GM19395 (cell line): ENCODE results near the gene DPYD.
A peak's percentile ranks its signal among the peaks of the same experiment; 100 is the strongest.
"Not testable (repeated sequence)": the region's sequence is repeated elsewhere in the genome, so short reads cannot be mapped to it uniquely, and the experiment has no call there.

Experiments
- ATAC-seq: cut with Tn5 transposase; IDR thresholded peaks from one replicate; pipeline ENCODE4 v1.9.1; 2021; ENCODE audit warnings: mild to moderate bottlenecking, moderate library complexity; ENCODE audit not compliant: unreplicated experiment

Gene DPYD

DNA sequence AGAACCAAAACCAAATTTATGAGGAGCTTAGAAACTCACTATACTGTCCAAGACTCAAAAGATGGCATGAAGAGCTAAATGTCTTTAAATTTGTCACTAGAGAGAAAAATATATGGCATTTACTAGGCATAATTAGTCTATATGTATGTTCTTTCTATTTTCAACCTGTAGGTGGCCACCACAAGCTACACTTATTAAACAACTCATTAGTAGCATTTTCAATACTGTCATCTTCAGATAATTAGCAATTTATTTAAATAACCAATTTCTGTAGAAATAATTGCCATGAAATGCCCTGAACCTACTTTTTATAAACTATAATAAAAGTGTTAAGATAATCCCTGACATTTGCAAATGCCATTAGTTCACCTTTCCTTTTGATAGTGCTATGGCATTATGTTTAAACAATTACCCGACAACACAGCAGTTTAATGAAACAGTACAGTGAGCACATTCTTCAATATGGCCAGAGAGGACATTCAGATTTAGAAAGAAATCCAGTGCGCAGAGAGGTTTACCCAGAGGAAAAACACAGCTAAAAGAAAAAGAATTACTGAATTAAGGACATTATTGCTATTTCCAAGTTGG is 676.8 kb downstream of the DPYD start:
- no peak for ATAC-seq

DNA sequence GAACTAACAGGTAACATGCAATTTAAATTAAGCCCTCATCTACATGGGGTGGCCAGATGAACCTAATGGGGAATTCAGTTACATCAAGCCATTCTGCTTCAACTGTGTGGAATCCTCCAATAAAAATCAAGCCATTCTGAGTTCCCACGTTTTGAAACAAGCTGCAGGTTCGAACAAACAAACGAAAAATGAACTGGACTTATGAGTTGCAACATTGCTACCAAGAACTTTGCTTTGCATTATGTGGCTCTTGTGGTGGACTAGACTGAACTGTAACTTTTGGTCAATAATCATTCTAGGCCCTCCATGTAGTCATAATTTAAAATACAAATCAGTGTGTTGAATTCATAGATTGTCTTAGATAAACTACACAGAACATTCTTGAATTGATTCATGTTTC is 682.0 kb downstream of the DPYD start:
- ATAC-seq, result no peak

DNA sequence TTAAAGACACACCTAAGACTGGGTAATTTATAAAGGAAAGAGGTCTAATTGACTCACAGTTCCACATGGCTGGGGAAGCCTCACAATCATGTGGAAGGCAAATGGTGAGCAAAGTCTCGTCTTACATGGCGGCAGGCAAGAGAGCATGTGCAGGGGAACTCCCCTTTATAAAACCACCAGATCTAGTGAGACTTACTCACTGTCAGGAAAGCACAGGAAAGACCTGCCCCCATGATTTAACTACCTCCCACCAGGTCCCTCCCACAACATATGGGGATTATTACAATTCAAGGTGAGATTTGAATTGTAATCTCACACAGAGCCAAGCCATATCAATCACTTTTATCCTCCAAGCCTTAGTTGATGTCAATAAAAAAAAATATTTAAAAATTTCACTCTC is 689.5 kb downstream of the DPYD start:
- not testable (repeated sequence) for ATAC-seq

DNA sequence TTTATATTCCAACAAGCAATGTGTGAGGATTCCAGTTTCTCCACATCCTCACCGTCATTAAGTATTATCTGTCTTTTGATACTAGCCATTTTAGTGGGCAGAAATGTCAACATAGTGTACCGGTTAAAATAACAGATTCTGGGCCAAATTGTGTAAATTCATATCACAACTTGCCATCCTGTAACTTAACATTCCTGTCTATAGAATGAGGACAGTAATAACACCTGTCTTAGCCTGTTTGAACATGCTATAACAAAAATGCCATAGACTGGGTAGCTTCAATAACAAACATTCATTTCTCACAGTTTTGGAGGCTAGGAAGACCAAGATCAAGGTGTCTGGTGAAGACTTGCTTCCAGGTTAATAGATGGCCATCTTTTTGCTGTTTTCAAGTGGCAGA is 708.2 kb downstream of the DPYD start:
- ATAC-seq, result no peak

DNA sequence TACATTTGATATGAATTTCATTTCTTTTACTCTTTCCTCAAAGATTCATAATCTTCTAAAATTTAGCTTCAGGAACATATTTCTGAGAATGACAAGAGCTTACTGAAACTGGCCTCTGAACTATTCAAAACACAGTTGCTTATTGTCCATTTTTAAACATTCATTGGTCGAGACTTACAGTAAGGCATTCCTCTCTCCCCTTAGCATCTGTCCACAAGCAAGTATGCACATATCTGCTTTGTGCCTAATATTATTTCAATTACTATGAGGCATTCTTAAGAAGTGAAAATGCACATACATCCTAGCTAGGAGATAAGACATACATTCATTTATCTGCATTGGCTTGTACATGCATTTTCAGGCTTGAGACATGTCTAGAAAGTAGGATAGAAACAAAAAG is 710.5 kb downstream of the DPYD start:
- no peak for ATAC-seq

DNA sequence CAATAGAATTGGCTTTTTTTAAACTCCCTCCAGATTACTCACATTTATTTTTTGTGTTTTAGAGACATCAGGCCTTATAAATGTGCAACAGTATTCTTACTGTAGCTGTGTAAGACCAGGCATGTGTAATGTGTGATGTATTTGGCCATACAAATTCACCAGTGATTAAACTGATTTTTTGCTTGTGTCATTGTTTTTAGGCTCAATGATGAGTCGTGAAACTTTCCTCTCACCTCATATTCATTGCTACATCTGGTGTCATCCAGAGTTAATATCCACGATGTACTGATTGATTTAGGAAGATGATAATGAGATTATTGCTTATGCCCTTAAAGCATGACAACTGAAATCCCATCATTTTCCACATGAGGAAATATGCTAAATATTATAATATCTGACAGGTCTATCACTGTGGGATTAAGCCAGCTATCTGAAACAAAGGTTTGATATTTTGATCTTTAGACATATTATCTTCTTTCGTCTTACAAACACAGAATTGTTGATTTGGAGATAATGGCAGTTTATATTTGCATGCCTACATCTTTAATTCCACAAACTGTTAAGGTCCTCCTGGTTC is 711.4 kb downstream of the DPYD start:
- no peak for ATAC-seq

DNA sequence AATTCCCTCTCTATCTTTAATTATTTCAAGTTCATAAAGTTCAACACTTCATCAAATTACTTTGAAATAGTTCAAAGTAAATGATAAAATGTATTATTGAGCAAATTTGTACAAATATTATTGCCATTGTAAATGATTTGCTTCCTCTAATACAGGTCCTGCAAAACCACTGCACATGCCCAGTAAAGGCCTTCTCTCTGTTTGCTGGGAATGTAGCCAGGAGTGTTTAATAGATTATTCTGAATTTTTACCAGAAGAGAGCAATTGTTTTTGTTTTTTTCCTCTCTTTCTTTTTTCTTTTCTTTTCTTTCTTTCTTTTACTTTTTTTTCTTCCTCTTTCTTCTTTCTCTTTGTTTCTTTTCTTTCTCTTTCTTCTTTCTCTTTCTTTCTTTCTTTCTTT is 713.0 kb downstream of the DPYD start:
- ATAC-seq, result no peak

DNA sequence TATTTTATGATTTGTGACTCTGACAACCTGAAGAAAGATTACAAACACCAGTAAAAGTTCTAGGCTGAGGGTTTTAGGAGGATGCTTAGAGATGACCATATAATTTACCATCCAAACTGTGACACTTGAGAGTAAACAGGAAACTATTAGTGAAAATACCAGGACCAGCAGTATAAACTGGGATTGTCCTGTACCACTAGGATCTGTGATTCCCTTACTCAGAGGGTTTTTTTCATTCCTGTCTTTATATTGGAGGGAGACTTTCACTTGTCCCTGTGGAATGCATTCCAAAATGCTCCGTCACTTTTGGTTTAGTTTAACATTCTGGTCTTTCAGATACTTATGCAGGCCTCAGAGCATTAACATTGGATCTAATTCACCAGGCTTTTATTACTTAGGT is 716.4 kb downstream of the DPYD start:
- ATAC-seq, result no peak

DNA sequence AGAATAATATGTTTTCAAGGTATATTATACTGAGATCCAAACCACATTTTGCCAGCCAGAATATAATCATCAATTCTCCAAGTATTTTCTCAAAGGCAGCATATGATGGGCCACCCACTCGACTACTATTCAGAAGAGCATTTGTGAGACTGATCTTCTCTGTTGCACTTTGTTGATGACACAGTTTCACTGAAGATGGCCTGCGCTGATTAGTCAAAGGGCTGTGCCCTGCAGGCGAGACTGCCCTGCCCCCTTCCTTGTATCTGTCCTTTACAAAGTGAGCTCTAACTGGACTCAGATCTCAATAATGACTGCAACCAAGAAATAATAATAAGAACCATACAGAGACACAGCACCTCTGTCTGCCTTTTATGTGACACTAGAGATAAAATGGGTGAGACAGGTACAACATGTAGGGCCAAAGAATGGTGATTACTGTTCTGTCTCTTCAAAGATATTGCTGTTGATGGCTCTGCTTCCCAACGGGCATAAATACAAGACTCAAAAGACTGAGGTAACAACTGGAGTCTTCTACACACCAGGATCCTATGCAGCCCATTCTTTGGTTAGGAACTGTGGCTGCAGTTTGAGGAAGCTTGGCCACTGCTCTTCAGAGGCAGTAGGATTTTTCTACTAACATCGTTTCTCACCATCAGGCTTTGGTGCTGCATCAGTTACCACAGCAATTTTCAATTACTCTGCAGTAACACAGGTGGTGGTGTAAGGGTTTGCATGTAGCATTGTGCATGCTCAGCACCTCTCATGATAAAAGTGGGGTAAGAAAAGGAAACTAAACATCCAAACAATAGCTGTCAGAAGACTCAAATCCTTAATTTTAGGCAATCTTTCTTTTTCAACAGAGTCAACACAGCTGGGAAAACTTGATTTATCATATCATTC is 718.1 kb downstream of the DPYD start:
- ATAC-seq, result no peak

DNA sequence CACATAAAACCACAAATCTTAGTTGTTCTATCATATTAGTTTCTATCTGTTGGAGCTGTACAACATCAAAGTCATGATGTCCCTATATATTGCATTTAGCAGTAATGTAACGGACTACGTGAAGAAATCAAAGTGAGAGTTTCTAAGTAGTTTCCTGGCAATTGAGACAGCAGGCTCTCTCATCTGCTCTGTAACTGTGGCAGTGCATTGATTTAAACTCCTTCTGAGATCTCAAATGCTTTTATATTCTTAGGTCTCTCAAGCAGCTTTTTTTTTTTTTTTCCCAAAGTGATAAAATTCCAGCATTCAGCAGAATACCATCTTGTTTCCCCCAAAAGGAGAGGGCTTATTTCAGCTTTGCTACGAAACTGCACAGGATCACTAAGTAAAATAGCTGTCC is 719.2 kb downstream of the DPYD start:
- ATAC-seq, result no peak

DNA sequence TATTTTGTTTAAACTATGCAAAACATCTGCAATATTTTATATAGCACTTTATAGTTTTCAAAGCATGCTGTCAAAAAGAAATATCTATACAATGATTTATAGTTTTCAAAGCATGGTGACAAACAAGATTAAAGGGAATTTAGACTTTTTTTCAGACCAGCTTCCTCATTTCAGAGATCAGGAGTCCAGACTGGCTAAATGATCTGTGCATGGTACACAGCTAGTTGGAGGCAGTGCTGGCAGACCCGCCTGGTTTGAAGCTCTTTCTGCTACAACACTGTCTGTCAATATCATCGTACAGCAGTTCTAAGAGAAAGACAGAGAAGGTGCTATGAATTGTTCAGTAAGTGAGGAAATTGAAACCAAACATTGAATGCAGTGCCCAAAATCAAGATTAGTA is 720.2 kb downstream of the DPYD start:
- no peak for ATAC-seq

DNA sequence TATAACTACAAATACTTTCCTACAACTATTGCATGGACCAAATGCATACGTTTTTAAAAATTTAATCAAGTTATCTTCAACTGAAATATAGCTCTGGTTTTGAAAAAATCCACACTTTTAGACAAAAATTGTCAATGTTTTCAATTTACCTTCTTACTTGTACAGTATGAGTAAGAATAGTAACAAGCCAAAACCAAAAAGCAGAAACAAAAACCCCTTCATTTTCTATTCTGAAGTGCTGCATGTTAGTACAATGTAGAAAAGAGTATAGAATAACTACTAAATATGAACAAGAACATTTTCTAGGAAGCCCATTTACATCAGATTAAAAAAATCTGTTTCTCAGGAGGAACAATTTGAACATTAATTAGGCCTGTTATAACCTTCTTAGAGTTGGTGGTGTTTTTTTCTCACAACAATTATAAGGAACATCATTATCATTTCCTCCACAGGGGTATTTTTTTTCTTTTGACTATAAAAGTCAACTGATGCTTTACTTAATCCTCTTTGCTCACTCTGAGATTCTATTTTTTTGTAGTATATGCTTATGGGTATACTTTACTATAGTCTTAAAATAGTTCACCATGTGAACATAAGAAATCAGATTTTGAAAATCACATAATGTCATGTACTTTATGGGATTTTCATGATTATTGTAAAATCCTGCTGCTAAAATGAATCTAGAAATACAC is 723.9 kb downstream of the DPYD start:
- ATAC-seq, result peak; percentile 69

DNA sequence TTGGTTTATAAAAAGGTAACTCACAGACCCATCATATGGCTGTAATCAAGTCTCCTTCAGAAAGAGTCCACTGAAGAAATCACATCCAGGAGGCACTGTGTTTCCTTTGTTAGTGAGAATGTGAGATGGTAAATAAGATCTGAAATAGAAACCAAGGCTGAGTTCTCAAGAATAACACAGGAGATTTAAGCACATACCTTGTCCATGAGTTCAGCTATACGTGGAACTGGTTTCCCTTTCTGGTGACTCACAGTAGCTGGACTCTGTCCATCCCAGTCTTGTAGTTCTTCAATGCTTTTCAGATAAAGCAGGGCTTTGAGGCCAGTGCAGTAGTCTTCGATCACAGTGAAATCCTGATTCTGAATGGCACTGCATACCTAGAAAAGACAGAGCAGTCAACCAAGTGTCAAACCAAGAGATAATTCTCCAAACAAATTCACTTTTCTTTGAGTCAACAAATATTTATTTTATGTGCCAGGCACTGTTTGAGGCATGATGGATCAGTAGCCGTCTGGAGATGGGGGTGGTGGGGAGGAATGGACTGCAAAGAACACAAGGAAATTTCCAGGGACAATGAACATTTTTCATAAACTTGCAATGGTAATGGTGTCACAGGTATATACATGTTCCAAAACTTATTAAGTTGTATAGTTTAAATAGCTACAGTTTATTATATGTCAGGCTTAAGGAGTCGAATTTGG is 727.8 kb downstream of the DPYD start:
- no peak for ATAC-seq

DNA sequence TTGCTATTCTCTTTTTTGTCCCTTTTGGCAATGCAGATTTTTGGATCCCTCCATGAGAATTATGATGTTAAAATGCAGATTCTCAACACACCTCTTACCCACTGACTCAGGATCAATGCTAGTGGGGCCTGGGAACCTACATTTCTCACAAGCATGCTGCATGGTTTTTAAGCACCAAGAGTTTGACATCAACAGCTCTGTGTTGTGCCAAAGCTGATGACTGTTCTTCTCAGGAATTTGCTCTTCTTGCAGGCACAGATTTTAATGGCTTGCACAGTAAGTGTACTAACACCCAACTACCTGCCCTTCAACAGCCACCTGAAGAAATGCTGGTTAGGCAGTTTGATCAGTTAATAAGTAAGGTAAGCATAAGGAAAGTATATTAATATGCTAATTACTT is 730.5 kb downstream of the DPYD start:
- no peak for ATAC-seq

DNA sequence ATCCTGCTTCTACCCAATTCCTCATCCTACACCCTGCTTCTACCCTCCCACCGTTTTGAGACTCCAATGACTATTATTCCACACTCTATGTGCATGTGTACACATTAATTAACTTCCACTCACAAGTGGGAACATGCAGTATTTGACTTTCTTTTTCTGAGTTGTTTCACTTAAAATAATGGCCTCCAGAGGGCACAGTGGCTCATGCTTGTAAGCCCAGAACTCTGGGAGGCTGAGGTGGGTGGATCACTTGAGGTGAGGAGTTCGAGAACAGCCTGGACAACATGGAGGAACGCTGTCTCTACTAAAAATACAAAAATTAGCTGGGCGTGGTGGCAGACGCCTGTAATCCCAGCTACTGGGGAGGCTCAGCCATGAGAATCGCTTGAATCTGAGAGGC is 734.5 kb downstream of the DPYD start:
- ATAC-seq, result no peak

DNA sequence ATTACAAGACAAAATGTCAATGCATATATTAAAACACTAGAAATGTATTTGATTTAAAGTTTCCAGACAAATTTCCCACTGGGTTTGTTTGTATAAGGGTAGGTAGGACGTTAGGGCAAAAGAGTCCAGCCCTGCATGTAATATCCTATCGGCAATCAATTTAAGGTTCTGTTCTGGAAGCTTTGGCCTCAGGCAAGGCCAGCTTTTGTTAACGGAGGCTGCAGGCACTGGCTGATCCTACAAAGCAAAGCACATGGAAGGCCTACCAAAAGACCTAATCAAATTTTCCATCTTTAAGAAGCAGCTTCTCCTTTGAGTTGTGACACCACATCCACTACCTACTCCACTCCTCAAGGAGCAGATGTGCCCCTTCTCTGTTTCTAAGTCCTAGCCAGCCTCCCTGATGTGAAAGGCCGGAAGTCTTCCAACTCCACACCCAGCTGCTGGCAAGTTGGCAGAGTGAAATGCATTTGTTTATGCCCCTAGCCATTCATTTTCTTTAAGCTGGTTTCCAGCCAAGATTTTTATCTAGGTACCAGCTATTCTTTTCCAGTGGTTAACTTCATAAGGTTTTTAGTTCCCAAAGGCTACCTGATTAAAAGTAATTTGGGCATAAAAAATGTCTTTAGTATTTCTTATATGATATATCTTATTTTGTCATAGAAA is 746.7 kb downstream of the DPYD start:
- ATAC-seq, result no peak

DNA sequence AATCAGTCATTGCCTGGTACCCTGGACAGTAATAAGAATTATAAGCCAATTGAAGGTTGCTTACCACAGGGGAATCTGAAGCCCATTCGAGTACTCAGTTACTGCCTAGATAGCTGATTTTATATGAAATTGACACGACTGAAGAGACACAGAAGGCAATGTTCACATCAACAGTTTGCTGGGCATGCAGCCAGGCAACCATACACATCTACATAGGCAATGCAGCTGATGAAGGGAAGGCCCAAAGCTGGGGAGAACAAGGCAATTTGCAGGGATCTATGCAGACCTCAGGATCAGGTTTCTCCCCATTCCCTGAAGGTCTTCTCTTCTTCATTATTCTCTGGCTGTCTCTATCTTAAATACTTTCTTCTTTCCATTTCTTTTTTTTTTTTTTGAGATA is 750.5 kb downstream of the DPYD start:
- ATAC-seq, result no peak

DNA sequence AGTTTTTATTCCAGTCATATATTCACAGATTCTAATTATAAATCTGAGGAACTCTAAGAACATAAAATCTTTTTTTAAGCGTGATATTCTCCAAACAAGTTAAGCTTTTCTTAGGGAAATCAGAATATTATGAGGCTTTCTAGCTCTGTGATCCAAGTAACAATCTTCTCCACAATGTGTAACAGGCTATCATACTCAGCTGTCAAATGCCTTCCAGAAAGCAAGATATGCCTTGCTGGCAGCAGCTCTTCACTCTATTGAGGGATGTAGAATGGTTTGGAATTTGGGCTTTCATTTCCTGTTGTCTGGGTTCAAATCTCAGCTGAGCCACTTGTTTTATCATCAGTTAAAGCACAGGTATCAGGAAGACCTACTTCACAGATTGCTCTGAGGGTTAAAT is 752.8 kb downstream of the DPYD start:
- no peak for ATAC-seq

DNA sequence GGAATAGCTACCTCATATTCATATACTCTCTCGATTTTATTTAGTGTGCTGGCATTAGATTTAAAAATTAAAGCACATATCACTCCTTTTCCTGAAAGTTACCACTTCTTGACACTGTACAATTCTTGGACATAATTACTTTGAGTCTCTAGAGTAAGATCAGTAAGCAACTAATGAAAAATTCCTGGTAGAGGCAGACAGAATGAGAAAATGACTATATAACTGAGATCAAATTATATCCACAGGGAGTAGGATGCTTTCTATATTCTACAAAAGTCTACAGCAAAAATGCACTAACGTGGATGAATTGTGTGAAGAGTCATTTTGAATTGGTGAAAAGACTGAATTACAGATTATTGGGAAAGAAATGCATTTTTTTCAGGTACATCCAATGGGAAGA is 753.6 kb downstream of the DPYD start:
- no peak for ATAC-seq

DNA sequence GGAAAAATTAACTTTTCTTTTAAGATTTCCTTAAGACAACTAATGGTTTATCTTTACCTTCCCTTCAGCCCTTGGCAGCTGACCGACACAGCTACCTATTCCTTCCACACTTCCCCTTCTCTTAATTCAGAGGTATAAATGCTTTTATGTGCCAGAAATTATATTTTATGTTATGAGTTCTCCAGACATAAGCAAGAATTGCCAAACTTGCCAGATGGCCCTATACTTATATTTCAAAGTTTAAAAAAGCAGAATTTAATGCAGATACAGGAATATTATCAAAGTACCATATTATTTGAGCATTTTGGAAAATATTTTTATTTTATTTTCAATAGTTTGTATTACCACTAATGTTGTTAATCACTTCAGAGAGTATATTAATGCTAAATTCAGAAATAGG is 754.2 kb downstream of the DPYD start:
- no peak for ATAC-seq

DNA sequence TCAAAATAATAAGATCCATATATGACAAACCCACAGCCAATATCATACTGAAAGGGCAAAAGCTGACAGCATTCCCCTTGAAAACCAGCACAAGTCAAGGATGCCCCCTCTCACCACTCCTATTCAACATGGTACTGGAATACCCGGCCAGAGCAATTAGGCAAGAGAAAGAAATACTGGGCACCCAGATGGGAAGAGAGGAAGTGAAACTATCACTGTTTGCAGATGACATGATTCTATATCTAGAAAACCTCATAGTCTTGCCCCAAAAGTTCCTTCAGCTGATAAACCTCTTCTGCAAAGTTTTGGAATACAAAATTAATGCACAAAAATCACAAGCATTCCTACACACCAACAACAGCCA is 756.6 kb downstream of the DPYD start:
- ATAC-seq, result peak; percentile 56
